ENCODE measurements around the gene CMTM4. TPM values are rescaled to one million over a fixed set of nuclear protein-coding genes. Genes with fewer than 3 reads are reported as not detected.
"Not testable (repeated sequence)": the region's sequence is repeated elsewhere in the genome, so short reads cannot be mapped to it uniquely, and the experiment has no call there.

CMTM4 gene
- polyA plus RNA-seq, 4 donors: 21.1 to 54.3 (median 43.0) TPM

- Histone ChIP-seq H3K9me3 (ENCODE audit: control insufficient read depth in 2 of 2, insufficient read depth in 1 of 2, low read depth in 1 of 2, low read length in 1 of 2) (no peaks in the 10 kb centered on the region), H3K27me3 (ENCODE audit: control insufficient read depth in 3 of 3, insufficient read depth in 3 of 3, low read length in 3 of 3) (no peaks in the 10 kb centered on the region), H3K4me1 (ENCODE audit: control insufficient read depth in 3 of 3, insufficient read depth in 2 of 3, low read depth in 1 of 3, low read length in 2 of 3) (no peaks in the 10 kb centered on the region), H3K27ac (ENCODE audit: low read depth in 1 of 3, low read length in 2 of 3) (no peak overlapping the region), H3K36me3 (ENCODE audit: control insufficient read depth in 3 of 3, insufficient read depth in 2 of 3, low read depth in 1 of 3, low read length in 3 of 3) (peaks cover 0 to 28% (median 0%) of the 10 kb centered on the region in 3 donors), H3K4me3 (ENCODE audit: low read depth in 1 of 3, low read length in 3 of 3) (no peak overlapping the region)
- FAIRE-seq (no peak), DNase-seq (no peak)
- WGBS, 3 donors: 85 to 92% (median 91%) methylated on average over 5 of the region's 5 CpGs
Observed at GRCh38 chr16:66629856-66630255, 66.7 kb downstream of the CMTM4 start.

GRCh38 chr16:66627611-66628378 lies 68.7 kb downstream of the CMTM4 start:
- peaks cover 0 to 22% (median 5%) of the 10 kb centered on the region in 3 donors for H3K36me3 ChIP-seq (ENCODE audit: control insufficient read depth in 3 of 3, insufficient read depth in 2 of 3, low read depth in 1 of 3, low read length in 3 of 3)
- H3K27ac ChIP-seq (ENCODE audit: low read depth in 1 of 3, low read length in 2 of 3): peak overlapping the region in 1 of 3 donors; percentile 37
- peak in 1 of 2 donors; percentile 17 for DNase-seq
- WGBS, 3 donors: 86 to 93% (median 92%) methylated on average over 16 to 17 of the region's 17 CpGs
- H3K9me3 ChIP-seq (ENCODE audit: control insufficient read depth in 2 of 2, insufficient read depth in 1 of 2, low read depth in 1 of 2, low read length in 1 of 2); H3K4me3 ChIP-seq (ENCODE audit: low read depth in 1 of 3, low read length in 3 of 3); H3K27me3 ChIP-seq (ENCODE audit: control insufficient read depth in 3 of 3, insufficient read depth in 3 of 3, low read length in 3 of 3); FAIRE-seq; H3K4me1 ChIP-seq (ENCODE audit: control insufficient read depth in 3 of 3, insufficient read depth in 2 of 3, low read depth in 1 of 3, low read length in 2 of 3): not testable (repeated sequence)

- Histone ChIP-seq H3K4me1 (ENCODE audit: control insufficient read depth in 3 of 3, insufficient read depth in 2 of 3, low read depth in 1 of 3, low read length in 2 of 3) (no peaks in the 10 kb centered on the region), H3K4me3 (ENCODE audit: low read depth in 1 of 3, low read length in 3 of 3) (no peak overlapping the region), H3K9me3 (ENCODE audit: control insufficient read depth in 2 of 2, insufficient read depth in 1 of 2, low read depth in 1 of 2, low read length in 1 of 2) (no peaks in the 10 kb centered on the region), H3K27me3 (ENCODE audit: control insufficient read depth in 3 of 3, insufficient read depth in 3 of 3, low read length in 3 of 3) (no peaks in the 10 kb centered on the region), H3K36me3 (ENCODE audit: control insufficient read depth in 3 of 3, insufficient read depth in 2 of 3, low read depth in 1 of 3, low read length in 3 of 3) (peaks cover 5 to 32% (median 6%) of the 10 kb centered on the region in 3 donors), H3K27ac (ENCODE audit: low read depth in 1 of 3, low read length in 2 of 3) (no peak overlapping the region)
- 84 to 93% (median 90%) methylated on average over 3 of the region's 3 CpGs for WGBS, 3 donors
- DNase-seq: no peak
- no peak for FAIRE-seq
Observed at GRCh38 chr16:66623755-66624154, 72.8 kb downstream of the CMTM4 start.

- Histone ChIP-seq H3K27me3 (ENCODE audit: control insufficient read depth in 3 of 3, insufficient read depth in 3 of 3, low read length in 3 of 3) (no peaks in the 10 kb centered on the region), H3K4me3 (ENCODE audit: low read depth in 1 of 3, low read length in 3 of 3) (no peak overlapping the region), H3K4me1 (ENCODE audit: control insufficient read depth in 3 of 3, insufficient read depth in 2 of 3, low read depth in 1 of 3, low read length in 2 of 3) (peaks cover 0 to 4% (median 0%) of the 10 kb centered on the region in 3 donors), H3K27ac (ENCODE audit: low read depth in 1 of 3, low read length in 2 of 3) (no peak overlapping the region), H3K9me3 (ENCODE audit: control insufficient read depth in 2 of 2, insufficient read depth in 1 of 2, low read depth in 1 of 2, low read length in 1 of 2) (no peaks in the 10 kb centered on the region), H3K36me3 (ENCODE audit: control insufficient read depth in 3 of 3, insufficient read depth in 2 of 3, low read depth in 1 of 3, low read length in 3 of 3) (peaks cover 5 to 38% (median 6%) of the 10 kb centered on the region in 3 donors)
- FAIRE-seq (no peak), DNase-seq (peak in 1 of 2 donors; percentile 30)
- 49 to 67% (median 51%) methylated on average over 3 of the region's 3 CpGs for WGBS, 3 donors
Observed at GRCh38 chr16:66622863-66623262, 73.7 kb downstream of the CMTM4 start.

GRCh38 chr16:66621973-66622372 lies 74.6 kb downstream of the CMTM4 start:
- DNase-seq (no peak), FAIRE-seq (no peak)
- Histone ChIP-seq H3K27ac (ENCODE audit: low read depth in 1 of 3, low read length in 2 of 3) (no peak overlapping the region), H3K36me3 (ENCODE audit: control insufficient read depth in 3 of 3, insufficient read depth in 2 of 3, low read depth in 1 of 3, low read length in 3 of 3) (peaks cover 5 to 42% (median 6%) of the 10 kb centered on the region in 3 donors), H3K27me3 (ENCODE audit: control insufficient read depth in 3 of 3, insufficient read depth in 3 of 3, low read length in 3 of 3) (no peaks in the 10 kb centered on the region), H3K4me1 (ENCODE audit: control insufficient read depth in 3 of 3, insufficient read depth in 2 of 3, low read depth in 1 of 3, low read length in 2 of 3) (peaks cover 0 to 4% (median 0%) of the 10 kb centered on the region in 3 donors), H3K9me3 (ENCODE audit: control insufficient read depth in 2 of 2, insufficient read depth in 1 of 2, low read depth in 1 of 2, low read length in 1 of 2) (no peaks in the 10 kb centered on the region), H3K4me3 (ENCODE audit: low read depth in 1 of 3, low read length in 3 of 3) (no peak overlapping the region)
- 94 to 96% (median 96%) methylated on average over 14 of the region's 14 CpGs for WGBS, 3 donors

- Histone ChIP-seq H3K36me3 (ENCODE audit: control insufficient read depth in 3 of 3, insufficient read depth in 2 of 3, low read depth in 1 of 3, low read length in 3 of 3) (peaks cover 5 to 49% (median 6%) of the 10 kb centered on the region in 3 donors), H3K4me1 (ENCODE audit: control insufficient read depth in 3 of 3, insufficient read depth in 2 of 3, low read depth in 1 of 3, low read length in 2 of 3) (peaks cover 0 to 4% (median 0%) of the 10 kb centered on the region in 3 donors), H3K27ac (ENCODE audit: low read depth in 1 of 3, low read length in 2 of 3) (no peak overlapping the region), H3K4me3 (ENCODE audit: low read depth in 1 of 3, low read length in 3 of 3) (no peak overlapping the region), H3K27me3 (ENCODE audit: control insufficient read depth in 3 of 3, insufficient read depth in 3 of 3, low read length in 3 of 3) (no peaks in the 10 kb centered on the region), H3K9me3 (ENCODE audit: control insufficient read depth in 2 of 2, insufficient read depth in 1 of 2, low read depth in 1 of 2, low read length in 1 of 2) (no peaks in the 10 kb centered on the region)
- no peak for DNase-seq
- no peak for FAIRE-seq
- 87 to 95% (median 88%) methylated on average over 8 of the region's 8 CpGs for WGBS, 3 donors
Observed at GRCh38 chr16:66620429-66620795, 76.1 kb downstream of the CMTM4 start.

GRCh38 chr16:66619534-66620428 lies 76.8 kb downstream of the CMTM4 start:
- no peak overlapping the region for H3K27ac ChIP-seq (ENCODE audit: low read depth in 1 of 3, low read length in 2 of 3)
- no peak for FAIRE-seq
- 71 to 80% (median 74%) methylated on average over 12 of the region's 12 CpGs for WGBS, 3 donors

GRCh38 chr16:66618588-66619375 lies 77.8 kb downstream of the CMTM4 start:
- no peak for FAIRE-seq
- no peak overlapping the region for H3K4me3 ChIP-seq (ENCODE audit: low read depth in 1 of 3, low read length in 3 of 3)

More at GRCh38 chr16:66619534-66620428, 76.8 kb downstream of the CMTM4 start:
- H3K9me3 ChIP-seq (ENCODE audit: control insufficient read depth in 2 of 2, insufficient read depth in 1 of 2, low read depth in 1 of 2, low read length in 1 of 2): no peaks in the 10 kb centered on the region
- no peak overlapping the region for H3K4me3 ChIP-seq (ENCODE audit: low read depth in 1 of 3, low read length in 3 of 3)
- no peak for DNase-seq
- peaks cover 0 to 4% (median 0%) of the 10 kb centered on the region in 3 donors for H3K4me1 ChIP-seq (ENCODE audit: control insufficient read depth in 3 of 3, insufficient read depth in 2 of 3, low read depth in 1 of 3, low read length in 2 of 3)
- peaks cover 6 to 54% (median 7%) of the 10 kb centered on the region in 3 donors for H3K36me3 ChIP-seq (ENCODE audit: control insufficient read depth in 3 of 3, insufficient read depth in 2 of 3, low read depth in 1 of 3, low read length in 3 of 3)
- no peaks in the 10 kb centered on the region for H3K27me3 ChIP-seq (ENCODE audit: control insufficient read depth in 3 of 3, insufficient read depth in 3 of 3, low read length in 3 of 3)

More at GRCh38 chr16:66618588-66619375, 77.8 kb downstream of the CMTM4 start:
- 77 to 84% (median 79%) methylated on average over 10 of the region's 10 CpGs for WGBS, 3 donors
- peaks cover 6 to 60% (median 11%) of the 10 kb centered on the region in 3 donors for H3K36me3 ChIP-seq (ENCODE audit: control insufficient read depth in 3 of 3, insufficient read depth in 2 of 3, low read depth in 1 of 3, low read length in 3 of 3)
- H3K27me3 ChIP-seq (ENCODE audit: control insufficient read depth in 3 of 3, insufficient read depth in 3 of 3, low read length in 3 of 3): no peaks in the 10 kb centered on the region
- no peaks in the 10 kb centered on the region for H3K9me3 ChIP-seq (ENCODE audit: control insufficient read depth in 2 of 2, insufficient read depth in 1 of 2, low read depth in 1 of 2, low read length in 1 of 2)
- no peak for DNase-seq
- H3K4me1 ChIP-seq (ENCODE audit: control insufficient read depth in 3 of 3, insufficient read depth in 2 of 3, low read depth in 1 of 3, low read length in 2 of 3): peaks cover 0 to 4% (median 0%) of the 10 kb centered on the region in 3 donors
- H3K27ac ChIP-seq (ENCODE audit: low read depth in 1 of 3, low read length in 2 of 3): peak overlapping the region in 1 of 3 donors; percentile 10
